ENCODE data around the gene POLG.

POLG gene

DNA sequence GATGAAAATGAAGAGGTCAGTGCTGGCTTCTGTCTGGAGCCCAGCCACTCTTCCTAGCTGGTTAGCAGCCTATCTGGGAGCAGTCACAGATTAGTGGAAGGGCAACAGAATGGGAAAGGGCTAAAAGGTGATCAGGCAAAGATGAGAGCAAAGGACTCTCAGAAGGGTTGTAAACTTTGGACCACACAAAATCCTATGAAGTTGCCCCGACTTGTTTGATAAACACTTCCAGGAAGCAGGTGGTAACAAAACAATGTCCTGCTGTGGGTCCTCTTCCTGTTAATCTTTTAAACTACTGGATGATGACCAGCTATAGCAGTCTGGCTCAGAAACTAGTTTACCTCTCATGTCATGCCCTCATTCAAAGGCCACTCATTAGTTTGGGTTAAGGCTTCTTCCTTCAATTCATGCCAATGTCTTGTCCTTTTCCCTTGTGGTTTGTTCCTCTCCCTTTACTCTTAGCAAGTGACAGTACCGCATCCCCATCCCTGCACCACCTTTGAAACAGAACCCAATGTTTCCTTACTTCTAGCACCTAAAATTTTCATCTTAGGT is 19.2 kb downstream of the POLG start:
- TF ChIP-seq, protein P1, sequence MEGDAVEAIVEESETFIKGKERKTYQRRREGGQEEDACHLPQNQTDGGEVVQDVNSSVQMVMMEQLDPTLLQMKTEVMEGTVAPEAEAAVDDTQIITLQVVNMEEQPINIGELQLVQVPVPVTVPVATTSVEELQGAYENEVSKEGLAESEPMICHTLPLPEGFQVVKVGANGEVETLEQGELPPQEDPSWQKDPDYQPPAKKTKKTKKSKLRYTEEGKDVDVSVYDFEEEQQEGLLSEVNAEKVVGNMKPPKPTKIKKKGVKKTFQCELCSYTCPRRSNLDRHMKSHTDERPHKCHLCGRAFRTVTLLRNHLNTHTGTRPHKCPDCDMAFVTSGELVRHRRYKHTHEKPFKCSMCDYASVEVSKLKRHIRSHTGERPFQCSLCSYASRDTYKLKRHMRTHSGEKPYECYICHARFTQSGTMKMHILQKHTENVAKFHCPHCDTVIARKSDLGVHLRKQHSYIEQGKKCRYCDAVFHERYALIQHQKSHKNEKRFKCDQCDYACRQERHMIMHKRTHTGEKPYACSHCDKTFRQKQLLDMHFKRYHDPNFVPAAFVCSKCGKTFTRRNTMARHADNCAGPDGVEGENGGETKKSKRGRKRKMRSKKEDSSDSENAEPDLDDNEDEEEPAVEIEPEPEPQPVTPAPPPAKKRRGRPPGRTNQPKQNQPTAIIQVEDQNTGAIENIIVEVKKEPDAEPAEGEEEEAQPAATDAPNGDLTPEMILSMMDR (conservative IDR thresholded peaks at IDR 0.05; ENCODE audit: low read depth, low read length) = no peak
- H3K4me3 ChIP-seq (ENCODE audit: low read depth, low read length) = no peak overlapping the region
- no peak for DNase-seq (ENCODE audit: low read depth)

DNA sequence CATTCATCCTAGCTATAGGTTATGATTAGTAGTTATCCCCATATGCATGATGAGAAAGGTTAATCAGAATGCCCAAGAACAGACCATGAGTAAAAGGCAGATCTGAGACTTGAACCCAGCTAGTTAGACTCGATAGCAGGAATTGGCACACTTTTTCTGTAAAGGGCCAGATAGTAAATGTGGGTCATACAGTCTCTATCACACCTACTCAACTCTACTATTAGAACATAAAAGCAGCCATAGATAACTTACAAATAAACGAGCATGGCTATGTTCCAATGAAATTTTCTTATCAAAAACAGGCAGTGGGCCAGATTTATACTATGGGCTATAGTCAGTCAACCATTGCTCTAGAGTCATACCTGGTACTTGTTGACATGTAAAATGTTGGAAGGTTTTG is 24.6 kb downstream of the POLG start:
- TF ChIP-seq, protein P1 (conservative IDR thresholded peaks at IDR 0.05; ENCODE audit: low read depth, low read length) = no peak
- H3K4me3 ChIP-seq (ENCODE audit: low read depth, low read length) = no peak overlapping the region
- DNase-seq (ENCODE audit: low read depth) = no peak

DNA sequence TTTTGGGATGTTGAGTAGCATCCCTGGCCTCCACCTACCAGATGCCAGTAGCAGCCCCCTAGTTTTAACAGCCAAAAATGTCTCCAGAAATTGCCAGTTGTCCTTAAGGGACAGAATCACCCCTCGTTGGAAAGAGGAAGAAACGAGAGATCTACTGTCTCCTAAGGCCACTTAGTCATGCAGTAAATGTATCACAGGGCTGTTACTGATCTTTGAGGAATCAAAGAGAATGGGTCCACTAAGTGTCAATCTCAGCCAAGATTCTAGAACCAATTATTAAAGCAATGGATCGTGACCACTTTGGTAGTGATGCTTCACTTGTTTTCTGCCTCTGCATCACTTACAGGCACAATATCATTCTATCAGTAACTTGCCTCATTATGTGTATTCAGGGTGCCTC is 26.4 kb downstream of the POLG start:
- no peak for DNase-seq (ENCODE audit: low read depth)
- no peak overlapping the region for H3K4me3 ChIP-seq (ENCODE audit: low read depth, low read length)
- TF ChIP-seq, protein P1 (conservative IDR thresholded peaks at IDR 0.05; ENCODE audit: low read depth, low read length) = no peak

DNA sequence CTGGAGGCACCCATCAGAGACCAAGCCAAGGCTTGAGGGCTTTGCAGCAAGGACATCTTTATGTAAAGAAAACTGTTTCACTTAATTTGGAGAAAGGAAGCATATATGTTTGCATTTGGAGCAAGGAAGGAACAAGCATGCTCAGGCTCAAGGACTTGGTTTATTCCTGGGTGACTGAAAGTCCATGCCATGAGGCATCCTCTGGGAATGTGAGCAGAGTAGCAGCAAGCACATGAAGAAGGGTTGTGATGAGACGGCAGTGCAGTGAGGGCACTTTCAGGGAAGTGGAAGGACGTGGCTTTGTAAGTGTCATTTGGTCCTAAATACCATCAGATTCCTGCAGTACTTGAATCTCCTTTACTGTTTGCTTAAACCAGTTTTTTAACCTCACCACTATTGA is 26.8 kb downstream of the POLG start:
- peak; percentile 50 for DNase-seq (ENCODE audit: low read depth)
- TF ChIP-seq, protein P1 (conservative IDR thresholded peaks at IDR 0.05; ENCODE audit: low read depth, low read length) = no peak
- no peak overlapping the region for H3K4me3 ChIP-seq (ENCODE audit: low read depth, low read length)

DNA sequence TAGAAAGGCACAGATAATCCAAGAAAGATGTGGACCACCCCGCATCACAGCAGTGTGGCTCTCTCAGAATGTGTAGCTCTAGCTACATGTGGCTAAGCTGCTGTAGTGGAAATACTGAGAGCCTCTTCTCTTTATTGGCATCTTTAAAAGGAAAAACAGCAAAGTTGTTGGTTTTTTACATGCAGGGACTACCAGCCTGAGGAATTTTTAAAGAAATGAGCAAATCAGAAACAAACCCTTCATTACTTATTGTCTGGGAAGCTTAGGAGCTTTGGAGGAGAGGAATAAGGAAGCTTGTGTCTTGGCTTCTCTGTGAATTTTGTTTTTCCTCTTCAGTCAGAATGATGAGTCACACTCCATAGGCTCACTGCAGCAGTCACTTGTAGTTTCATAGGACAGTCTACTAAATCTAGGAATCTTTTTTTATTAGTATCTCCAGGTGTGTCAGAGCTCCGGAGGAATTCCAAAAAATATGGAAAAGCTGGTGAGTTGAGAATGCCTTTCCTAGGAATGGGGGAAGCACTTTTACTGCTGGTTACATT is 27.5 kb downstream of the POLG start:
- no peak overlapping the region for H3K4me3 ChIP-seq (ENCODE audit: low read depth, low read length)
- TF ChIP-seq, protein P1 (conservative IDR thresholded peaks at IDR 0.05; ENCODE audit: low read depth, low read length) = no peak
- peak; percentile 50 for DNase-seq (ENCODE audit: low read depth)

DNA sequence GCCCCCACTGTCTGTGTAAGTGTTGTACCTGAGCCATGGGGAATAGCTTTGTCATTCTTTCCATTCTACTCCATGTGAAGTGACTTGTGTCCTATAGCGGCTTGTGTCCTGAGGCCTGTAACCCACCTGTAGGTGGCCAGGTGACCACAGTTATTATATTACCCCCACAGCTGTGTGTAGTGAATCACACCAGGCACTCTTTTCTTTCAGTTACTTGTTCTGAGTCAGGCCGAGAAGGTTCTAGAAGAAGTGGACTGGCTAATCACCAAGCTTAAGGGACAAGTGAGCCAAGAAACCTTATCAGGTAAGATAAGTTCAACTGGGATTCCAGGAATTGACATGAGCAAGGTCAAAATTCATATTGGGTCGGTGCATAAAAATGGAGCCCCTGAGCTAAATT is 29.2 kb downstream of the POLG start:
- TF ChIP-seq, protein P1 (conservative IDR thresholded peaks at IDR 0.05; ENCODE audit: low read depth, low read length) = no peak
- H3K4me3 ChIP-seq (ENCODE audit: low read depth, low read length) = no peak overlapping the region

DNA sequence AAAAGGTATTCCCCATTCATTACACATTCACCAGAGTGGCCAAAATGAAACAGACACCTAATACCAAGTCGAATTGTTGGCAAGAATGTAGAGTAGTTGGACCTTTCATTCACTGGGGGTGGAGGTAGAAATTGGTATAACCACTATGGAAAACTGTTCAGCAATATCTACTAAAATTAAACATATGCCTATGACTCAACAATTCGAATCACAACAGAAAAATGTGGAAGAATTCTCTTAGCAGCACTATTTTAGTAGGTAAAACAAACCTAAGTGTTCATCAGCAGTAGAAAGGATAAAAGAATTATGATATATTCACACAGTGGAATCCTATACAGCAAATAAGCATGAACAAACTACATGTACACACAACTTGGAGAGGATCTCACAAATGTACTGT is 30.6 kb downstream of the POLG start:
- no peak for DNase-seq (ENCODE audit: low read depth)
- no peak overlapping the region for H3K4me3 ChIP-seq (ENCODE audit: low read depth, low read length)
- TF ChIP-seq, protein P1 (conservative IDR thresholded peaks at IDR 0.05; ENCODE audit: low read depth, low read length) = no peak

More for the DNA sequence above, 29.2 kb downstream of the POLG start:
- no peak for DNase-seq (ENCODE audit: low read depth)

Data from choroid plexus epithelial cell (primary cell).